RWPE2 (cell line): ENCODE results near the gene WDR41.

Source experiments
- ATAC-seq: fragments of 200-7000 bp; cut with Tn5 transposase; 3 replicates; pipeline ENCODE4 v1.9.1; 2021; ENCODE audit warnings: low read depth
- DNase-seq: peaks from one replicate; pipeline ENCODE4 v3.0.0-alpha.2; 2020; ENCODE audit warnings: low spot score
- H3K27ac ChIP-seq: fragments of 450-650 bp; 2 replicates; pipeline ENCODE4 v1.5.1; 2017; ENCODE audit warnings: mild to moderate bottlenecking; ENCODE audit not compliant: poor library complexity, severe bottlenecking
- H3K27me3 ChIP-seq: fragments of 250-450 bp; sonication (Bioruptor Pico); 2 replicates; pipeline ENCODE4 v1.5.1; 2021; ENCODE audit warnings: mild to moderate bottlenecking, moderate library complexity; ENCODE audit not compliant: insufficient read depth, poor library complexity, severe bottlenecking
- H3K36me3 ChIP-seq: fragments of 250-450 bp; sonication (Bioruptor Pico); 2 replicates; pipeline ENCODE4 v1.5.1; 2020; ENCODE audit warnings: low read depth, mild to moderate bottlenecking, moderate library complexity
- H3K4me1 ChIP-seq: fragments of 250-450 bp; sonication (Bioruptor Pico); 2 replicates; pipeline ENCODE4 v1.5.1; 2021; ENCODE audit warnings: mild to moderate bottlenecking, moderate library complexity; ENCODE audit not compliant: insufficient read depth, poor library complexity, severe bottlenecking
- H3K4me3 ChIP-seq: fragments of 250-450 bp; sonication (Bioruptor Pico); 2 replicates; pipeline ENCODE4 v1.5.1; 2021; ENCODE audit warnings: mild to moderate bottlenecking, moderate library complexity; ENCODE audit not compliant: severe bottlenecking
- H3K9me3 ChIP-seq: fragments of 250-450 bp; sonication (Bioruptor Pico); 2 replicates; pipeline ENCODE4 v1.5.1; 2021; ENCODE audit warnings: mild to moderate bottlenecking, moderate library complexity; ENCODE audit not compliant: severe bottlenecking
- TF ChIP-seq, protein P1 (sequence below): fragments of 450-650 bp; IDR thresholded peaks from one replicate; pipeline ENCODE4 v1.5.1; 2017; ENCODE audit warnings: mild to moderate bottlenecking, moderate library complexity; ENCODE audit not compliant: poor library complexity, severe bottlenecking

The WDR41 gene

DNA sequence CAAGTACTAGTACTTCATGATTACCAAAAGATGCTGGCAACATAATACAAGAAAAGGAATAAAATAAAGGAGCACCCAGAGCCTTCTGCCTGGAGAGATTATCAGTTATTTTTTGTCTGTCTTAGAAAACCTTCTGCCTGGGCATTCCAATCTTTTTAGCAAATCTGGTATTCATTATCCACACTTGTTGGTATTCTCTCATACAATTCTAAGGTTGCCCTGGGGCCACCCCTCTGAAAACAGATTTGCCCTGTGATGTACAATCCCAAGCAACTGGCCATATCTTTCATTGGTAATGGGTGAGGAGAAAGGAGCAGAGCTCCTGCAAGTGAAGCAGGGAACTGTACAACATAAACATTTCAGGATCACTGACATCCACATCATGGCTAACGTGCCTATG, 47.8 kb downstream of the WDR41 start:
- H3K36me3 ChIP-seq: peaks cover 61% of the 10 kb centered on the region
- no peak overlapping the region for H3K4me3 ChIP-seq
- no peaks in the 10 kb centered on the region for H3K4me1 ChIP-seq
- DNase-seq: no peak
- H3K27ac ChIP-seq: no peak overlapping the region
- H3K9me3 ChIP-seq: no peaks in the 10 kb centered on the region
- no peaks in the 10 kb centered on the region for H3K27me3 ChIP-seq
- no peak for ATAC-seq
- TF ChIP-seq, protein P1, sequence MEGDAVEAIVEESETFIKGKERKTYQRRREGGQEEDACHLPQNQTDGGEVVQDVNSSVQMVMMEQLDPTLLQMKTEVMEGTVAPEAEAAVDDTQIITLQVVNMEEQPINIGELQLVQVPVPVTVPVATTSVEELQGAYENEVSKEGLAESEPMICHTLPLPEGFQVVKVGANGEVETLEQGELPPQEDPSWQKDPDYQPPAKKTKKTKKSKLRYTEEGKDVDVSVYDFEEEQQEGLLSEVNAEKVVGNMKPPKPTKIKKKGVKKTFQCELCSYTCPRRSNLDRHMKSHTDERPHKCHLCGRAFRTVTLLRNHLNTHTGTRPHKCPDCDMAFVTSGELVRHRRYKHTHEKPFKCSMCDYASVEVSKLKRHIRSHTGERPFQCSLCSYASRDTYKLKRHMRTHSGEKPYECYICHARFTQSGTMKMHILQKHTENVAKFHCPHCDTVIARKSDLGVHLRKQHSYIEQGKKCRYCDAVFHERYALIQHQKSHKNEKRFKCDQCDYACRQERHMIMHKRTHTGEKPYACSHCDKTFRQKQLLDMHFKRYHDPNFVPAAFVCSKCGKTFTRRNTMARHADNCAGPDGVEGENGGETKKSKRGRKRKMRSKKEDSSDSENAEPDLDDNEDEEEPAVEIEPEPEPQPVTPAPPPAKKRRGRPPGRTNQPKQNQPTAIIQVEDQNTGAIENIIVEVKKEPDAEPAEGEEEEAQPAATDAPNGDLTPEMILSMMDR: no peak

GRCh38 chr5:77443670-77444069, 48.4 kb downstream of the WDR41 start:
- no peak overlapping the region for H3K4me3 ChIP-seq

GRCh38 chr5:77438071-77438470, 54.0 kb downstream of the WDR41 start:
- Histone ChIP-seq H3K4me1 (no peaks in the 10 kb centered on the region), H3K27ac (no peak overlapping the region), H3K36me3 (peaks cover 73% of the 10 kb centered on the region), H3K27me3 (no peaks in the 10 kb centered on the region), H3K9me3 (no peaks in the 10 kb centered on the region), H3K4me3 (no peak overlapping the region)
- TF ChIP-seq, protein P1: no peak
- ATAC-seq (no peak), DNase-seq (no peak)

More at GRCh38 chr5:77443670-77444069, 48.4 kb downstream of the WDR41 start:
- H3K4me1 ChIP-seq: no peaks in the 10 kb centered on the region
- no peak for ATAC-seq
- no peaks in the 10 kb centered on the region for H3K27me3 ChIP-seq
- TF ChIP-seq, protein P1: no peak
- no peak for DNase-seq
- no peak overlapping the region for H3K27ac ChIP-seq
- H3K36me3 ChIP-seq: peaks cover 54% of the 10 kb centered on the region
- no peaks in the 10 kb centered on the region for H3K9me3 ChIP-seq

DNA sequence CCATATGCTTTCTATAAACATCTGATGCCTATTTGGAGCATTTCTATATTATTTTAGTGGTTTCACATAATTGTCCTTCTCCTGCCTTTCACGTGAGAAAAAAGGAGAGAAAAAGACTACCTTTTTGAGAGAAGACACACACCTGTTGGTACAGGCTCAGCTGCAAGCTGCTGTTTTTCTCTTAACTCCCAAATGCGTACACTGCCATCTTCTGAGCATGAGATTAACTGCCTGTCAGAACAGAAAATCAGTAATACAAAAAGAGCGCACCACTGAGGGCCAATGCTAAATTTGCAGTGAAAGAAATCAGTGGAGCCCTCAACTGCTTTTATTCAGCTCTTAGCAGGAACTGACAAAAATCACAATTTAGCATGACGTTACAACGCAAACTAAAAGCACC, 54.9 kb downstream of the WDR41 start:
- H3K4me1 ChIP-seq: no peaks in the 10 kb centered on the region
- no peak overlapping the region for H3K4me3 ChIP-seq
- peaks cover 76% of the 10 kb centered on the region for H3K36me3 ChIP-seq
- DNase-seq (no peak), ATAC-seq (no peak)
- H3K27ac ChIP-seq: no peak overlapping the region
- no peaks in the 10 kb centered on the region for H3K27me3 ChIP-seq
- TF ChIP-seq, protein P1: peak; percentile 34
- H3K9me3 ChIP-seq: no peaks in the 10 kb centered on the region

- no peak overlapping the region for H3K4me3 ChIP-seq
- TF ChIP-seq, protein P1: no peak
- DNase-seq (no peak), ATAC-seq (no peak)
- no peaks in the 10 kb centered on the region for H3K9me3 ChIP-seq
- no peaks in the 10 kb centered on the region for H3K27me3 ChIP-seq
- no peak overlapping the region for H3K27ac ChIP-seq
- H3K4me1 ChIP-seq: no peaks in the 10 kb centered on the region
- peaks cover 74% of the 10 kb centered on the region for H3K36me3 ChIP-seq
These were observed 60.4 kb downstream of the WDR41 start for GRCh38 chr5:77431719-77432118.
